ENCODE results near the gene ANKRD63.

Gene ANKRD63

GRCh38 chr15:40317580-40317979, 34.7 kb upstream of the ANKRD63 start:
- Histone ChIP-seq H3K27ac (ENCODE audit: low read length) (no peak overlapping the region), H4K20me1 (ENCODE audit: insufficient read depth, low read length) (no peaks in the 10 kb centered on the region), H3K4me1 (ENCODE audit: low read length) (peaks cover 4% of the 10 kb centered on the region; the same call in 1 of the 2 replicates), H3K4me2 (ENCODE audit: low read depth, low read length) (no peak overlapping the region), H3K9me2 (replicated peaks; ENCODE audit: insufficient read depth, low read length) (no peaks in the 10 kb centered on the region), H3K9ac (ENCODE audit: low read length) (no peak overlapping the region), H2AFZ (ENCODE audit: low read length) (no peak overlapping the region), H3K27me3 (replicated peaks; ENCODE audit: insufficient read depth, low read length) (no peaks in the 10 kb centered on the region), H3K9me3 (replicated peaks; ENCODE audit: insufficient read depth, low read length) (no peaks in the 10 kb centered on the region), H3F3A (ENCODE audit: insufficient read depth, low read length) (no peaks in the 10 kb centered on the region), H3K36me3 (replicated peaks; ENCODE audit: insufficient read depth, low read length) (no peaks in the 10 kb centered on the region), H3K79me2 (ENCODE audit: low read length) (no peaks in the 10 kb centered on the region), H3K4me3 (ENCODE audit: low read length) (no peak overlapping the region)
- no peak for DNase-seq
- TF ChIP-seq EZH2phosphoT487 (IDR thresholded peaks at IDR 0.05; ENCODE audit: low read length), result no peak
- no peak for TF ChIP-seq CTCF (IDR thresholded peaks at IDR 0.05; ENCODE audit: low read length)
- TF ChIP-seq EZH2 (optimal IDR thresholded peaks at IDR 0.05; ENCODE audit: low read depth, low read length), result no peak

- no peak for DNase-seq
- H4K20me1 ChIP-seq (ENCODE audit: insufficient read depth, low read length), result no peaks in the 10 kb centered on the region
- H3K9me2 ChIP-seq (replicated peaks; ENCODE audit: insufficient read depth, low read length), result no peaks in the 10 kb centered on the region
- no peaks in the 10 kb centered on the region for H3K36me3 ChIP-seq (replicated peaks; ENCODE audit: insufficient read depth, low read length)
- H3F3A ChIP-seq (ENCODE audit: insufficient read depth, low read length), result no peaks in the 10 kb centered on the region
- H3K79me2 ChIP-seq (ENCODE audit: low read length), result no peaks in the 10 kb centered on the region
- H3K9ac ChIP-seq (ENCODE audit: low read length), result no peak overlapping the region
- 0 out of 2 replicates have a peak, but pooled peaks cover 3% of the 10 kb centered on the region for H3K4me1 ChIP-seq (ENCODE audit: low read length)
- no peak overlapping the region for H3K4me3 ChIP-seq (ENCODE audit: low read length)
- no peaks in the 10 kb centered on the region for H3K9me3 ChIP-seq (replicated peaks; ENCODE audit: insufficient read depth, low read length)
- no peaks in the 10 kb centered on the region for H3K27me3 ChIP-seq (replicated peaks; ENCODE audit: insufficient read depth, low read length)
- H2AFZ ChIP-seq (ENCODE audit: low read length), result no peak overlapping the region
- H3K27ac ChIP-seq (ENCODE audit: low read length), result no peak overlapping the region
- TF ChIP-seq CTCF (IDR thresholded peaks at IDR 0.05; ENCODE audit: low read length) (no peak), EZH2 (optimal IDR thresholded peaks at IDR 0.05; ENCODE audit: low read depth, low read length) (no peak), EZH2phosphoT487 (IDR thresholded peaks at IDR 0.05; ENCODE audit: low read length) (no peak)
- H3K4me2 ChIP-seq (ENCODE audit: low read depth, low read length), result no peak overlapping the region
Measured at GRCh38 chr15:40316931-40317330, 34.1 kb upstream of the ANKRD63 start.

GRCh38 chr15:40314723-40315276, 31.9 kb upstream of the ANKRD63 start:
- no peaks in the 10 kb centered on the region for H3K9me3 ChIP-seq (replicated peaks; ENCODE audit: insufficient read depth, low read length)
- no peaks in the 10 kb centered on the region for H3K36me3 ChIP-seq (replicated peaks; ENCODE audit: insufficient read depth, low read length)
- H2AFZ ChIP-seq (ENCODE audit: low read length), result no peak overlapping the region
- H4K20me1 ChIP-seq (ENCODE audit: insufficient read depth, low read length), result no peaks in the 10 kb centered on the region
- no peak overlapping the region for H3K9ac ChIP-seq (ENCODE audit: low read length)
- no peak overlapping the region for H3K4me3 ChIP-seq (ENCODE audit: low read length)
- DNase-seq, result no peak
- no peaks in the 10 kb centered on the region for H3K9me2 ChIP-seq (replicated peaks; ENCODE audit: insufficient read depth, low read length)
- H3F3A ChIP-seq (ENCODE audit: insufficient read depth, low read length), result no peaks in the 10 kb centered on the region
- no peak overlapping the region for H3K4me2 ChIP-seq (ENCODE audit: low read depth, low read length)
- H3K79me2 ChIP-seq (ENCODE audit: low read length), result no peaks in the 10 kb centered on the region
- 0 out of 2 replicates have a peak, but pooled peaks cover 3% of the 10 kb centered on the region for H3K4me1 ChIP-seq (ENCODE audit: low read length)
- TF ChIP-seq CTCF (IDR thresholded peaks at IDR 0.05; ENCODE audit: low read length) (no peak), EZH2 (optimal IDR thresholded peaks at IDR 0.05; ENCODE audit: low read depth, low read length) (no peak)
- H3K27me3 ChIP-seq (replicated peaks; ENCODE audit: insufficient read depth, low read length), result no peaks in the 10 kb centered on the region
- no peak overlapping the region for H3K27ac ChIP-seq (ENCODE audit: low read length)
